HFF-Myc (cell line): ENCODE measurements around the gene KRT79.

Experiments
- DNase-seq: peaks from one replicate; pipeline ENCODE4 v3.0.0-alpha.2; 2011; ENCODE audit warnings: low read depth; ENCODE audit errors: extremely low read depth
- H3K4me3 ChIP-seq: replicated peaks from 2 replicates; pipeline ENCODE4 v1.5.1; 2011; ENCODE audit warnings: low read depth, mild to moderate bottlenecking, control low read depth, low read length
- TF ChIP-seq, protein P1 (sequence below): IDR thresholded peaks from 2 replicates; pipeline ENCODE4 v1.5.1; 2012; ENCODE audit warnings: mild to moderate bottlenecking, low read depth, low read length, control low read depth; ENCODE audit errors: missing control alignments

Gene KRT79

DNA sequence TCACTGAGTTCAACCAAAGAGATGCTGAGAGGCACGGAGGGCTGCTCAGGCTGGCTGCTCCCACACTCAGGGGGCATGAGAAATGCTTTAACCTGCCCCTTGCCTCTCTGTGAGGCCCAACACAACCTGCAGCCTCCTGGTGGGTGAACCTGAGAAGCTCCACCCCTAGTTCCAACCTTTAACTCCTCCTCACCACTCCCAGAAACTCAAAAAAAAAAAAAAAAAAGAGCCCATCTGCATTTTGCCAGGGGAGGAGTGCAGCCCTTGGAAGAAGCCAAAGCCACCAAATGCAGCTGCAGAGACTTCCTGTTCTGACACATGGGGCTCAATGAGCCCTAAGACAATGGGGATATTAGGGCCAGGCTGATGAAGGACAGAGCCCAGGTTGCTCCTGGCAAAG is 29.1 kb downstream of the KRT79 start:
- no peak overlapping the region for H3K4me3 ChIP-seq
- TF ChIP-seq, protein P1, sequence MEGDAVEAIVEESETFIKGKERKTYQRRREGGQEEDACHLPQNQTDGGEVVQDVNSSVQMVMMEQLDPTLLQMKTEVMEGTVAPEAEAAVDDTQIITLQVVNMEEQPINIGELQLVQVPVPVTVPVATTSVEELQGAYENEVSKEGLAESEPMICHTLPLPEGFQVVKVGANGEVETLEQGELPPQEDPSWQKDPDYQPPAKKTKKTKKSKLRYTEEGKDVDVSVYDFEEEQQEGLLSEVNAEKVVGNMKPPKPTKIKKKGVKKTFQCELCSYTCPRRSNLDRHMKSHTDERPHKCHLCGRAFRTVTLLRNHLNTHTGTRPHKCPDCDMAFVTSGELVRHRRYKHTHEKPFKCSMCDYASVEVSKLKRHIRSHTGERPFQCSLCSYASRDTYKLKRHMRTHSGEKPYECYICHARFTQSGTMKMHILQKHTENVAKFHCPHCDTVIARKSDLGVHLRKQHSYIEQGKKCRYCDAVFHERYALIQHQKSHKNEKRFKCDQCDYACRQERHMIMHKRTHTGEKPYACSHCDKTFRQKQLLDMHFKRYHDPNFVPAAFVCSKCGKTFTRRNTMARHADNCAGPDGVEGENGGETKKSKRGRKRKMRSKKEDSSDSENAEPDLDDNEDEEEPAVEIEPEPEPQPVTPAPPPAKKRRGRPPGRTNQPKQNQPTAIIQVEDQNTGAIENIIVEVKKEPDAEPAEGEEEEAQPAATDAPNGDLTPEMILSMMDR = no peak
- DNase-seq = no peak

DNA sequence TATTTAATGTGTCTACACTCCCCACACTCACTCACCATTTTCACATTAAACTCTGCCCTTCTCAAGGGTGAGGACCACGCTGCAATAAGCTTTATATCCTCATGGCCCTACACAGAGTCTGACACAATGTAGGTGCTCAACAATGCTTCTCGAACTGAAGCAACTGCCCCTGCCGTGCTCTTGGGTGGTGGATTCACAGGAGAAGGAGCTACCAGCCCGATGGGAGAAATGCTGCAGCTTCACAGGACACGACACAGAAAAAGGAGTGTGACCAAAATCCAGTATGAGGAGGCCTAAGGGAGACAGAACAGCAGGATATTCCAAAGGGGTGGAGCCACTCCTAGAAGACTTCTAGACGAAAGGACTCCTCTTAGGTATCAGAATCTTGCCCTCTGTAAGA is 31.7 kb downstream of the KRT79 start:
- H3K4me3 ChIP-seq = no peak overlapping the region
- DNase-seq = no peak
- TF ChIP-seq, protein P1 = no peak

DNA sequence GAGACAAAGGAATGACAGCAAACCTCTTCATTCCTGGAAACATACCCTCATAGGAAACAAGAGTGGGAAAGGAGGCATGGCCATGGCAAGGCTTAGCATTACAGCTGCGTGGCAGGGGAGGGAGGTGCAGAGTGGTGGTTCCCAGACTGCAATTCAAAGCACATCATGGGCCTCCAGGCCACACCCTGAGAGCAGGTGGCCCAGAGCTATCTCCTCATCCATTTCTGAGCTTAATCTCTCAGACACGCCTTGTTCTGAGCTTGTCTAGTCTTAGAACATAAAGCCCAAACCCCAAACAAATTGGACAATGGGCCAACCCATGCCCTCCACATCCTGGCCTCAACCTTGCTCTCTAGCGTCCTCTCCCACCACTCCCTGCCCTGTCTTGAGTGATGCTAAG is 32.3 kb downstream of the KRT79 start:
- TF ChIP-seq, protein P1 = no peak
- no peak overlapping the region for H3K4me3 ChIP-seq
- no peak for DNase-seq

DNA sequence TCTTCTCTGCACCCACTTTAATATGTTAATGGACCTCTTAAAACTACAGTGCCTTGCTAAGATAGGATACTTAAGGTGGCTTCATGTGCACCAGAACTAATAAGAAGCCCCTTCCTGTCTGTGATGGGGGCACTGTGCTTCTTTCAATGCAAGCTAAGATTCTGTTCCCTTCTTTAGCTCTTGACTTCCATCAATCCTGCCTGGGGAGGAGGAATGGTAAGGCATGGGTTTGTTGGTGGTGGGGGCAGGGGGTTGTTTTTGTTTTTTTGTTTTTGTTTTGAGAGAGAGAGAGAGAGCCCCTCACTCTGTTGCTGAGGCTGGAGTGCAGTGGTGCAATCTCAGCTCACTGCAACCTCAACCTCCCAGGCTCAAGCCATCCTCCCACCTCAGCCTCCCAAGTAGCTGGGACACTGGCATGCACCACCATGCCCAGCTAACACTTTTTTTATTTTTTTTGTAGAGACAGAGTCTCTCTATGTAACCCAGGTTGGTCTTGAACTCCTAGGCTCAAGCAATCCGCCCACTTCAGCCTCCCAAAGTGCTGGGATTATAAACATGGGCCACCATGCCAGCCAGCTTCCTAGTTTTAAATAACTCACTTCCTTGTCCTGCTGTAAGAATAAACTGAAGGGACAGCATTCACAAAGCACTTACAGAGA is 33.7 kb downstream of the KRT79 start:
- no peak overlapping the region for H3K4me3 ChIP-seq
- TF ChIP-seq, protein P1 = no peak
- no peak for DNase-seq

DNA sequence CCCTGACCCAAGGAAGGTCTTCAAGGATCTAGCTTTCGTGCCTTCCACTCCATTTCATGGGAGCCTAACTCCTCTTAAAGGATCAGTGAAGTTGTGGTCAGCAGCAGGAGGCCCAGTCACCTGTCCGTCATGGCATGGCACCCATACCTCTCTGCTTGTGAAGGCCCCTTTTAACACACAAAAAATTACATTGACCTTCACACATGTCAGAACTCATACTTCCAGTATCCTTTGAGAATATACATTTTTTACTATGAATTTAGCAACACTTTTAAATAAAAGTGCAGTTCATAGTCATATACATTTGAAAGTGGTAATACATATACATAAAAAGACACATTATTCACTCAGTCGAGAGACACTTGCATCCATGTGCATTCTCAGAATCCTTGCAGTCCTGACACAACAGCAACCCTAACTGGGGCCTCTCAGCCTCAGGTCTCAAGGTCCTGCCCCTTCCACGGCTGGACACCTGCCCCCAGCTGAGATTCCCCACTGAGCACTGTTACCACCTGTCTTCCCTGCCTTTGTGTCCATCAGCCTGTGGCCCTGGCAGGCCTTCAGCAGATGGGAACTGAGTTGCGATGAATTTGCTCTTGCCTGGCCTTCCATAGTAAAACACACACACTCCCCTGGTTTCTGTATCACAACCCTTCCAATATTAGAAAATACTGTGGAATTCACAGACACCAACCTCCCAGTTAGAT is 34.5 kb downstream of the KRT79 start:
- H3K4me3 ChIP-seq = no peak overlapping the region
- no peak for DNase-seq
- TF ChIP-seq, protein P1 = no peak

DNA sequence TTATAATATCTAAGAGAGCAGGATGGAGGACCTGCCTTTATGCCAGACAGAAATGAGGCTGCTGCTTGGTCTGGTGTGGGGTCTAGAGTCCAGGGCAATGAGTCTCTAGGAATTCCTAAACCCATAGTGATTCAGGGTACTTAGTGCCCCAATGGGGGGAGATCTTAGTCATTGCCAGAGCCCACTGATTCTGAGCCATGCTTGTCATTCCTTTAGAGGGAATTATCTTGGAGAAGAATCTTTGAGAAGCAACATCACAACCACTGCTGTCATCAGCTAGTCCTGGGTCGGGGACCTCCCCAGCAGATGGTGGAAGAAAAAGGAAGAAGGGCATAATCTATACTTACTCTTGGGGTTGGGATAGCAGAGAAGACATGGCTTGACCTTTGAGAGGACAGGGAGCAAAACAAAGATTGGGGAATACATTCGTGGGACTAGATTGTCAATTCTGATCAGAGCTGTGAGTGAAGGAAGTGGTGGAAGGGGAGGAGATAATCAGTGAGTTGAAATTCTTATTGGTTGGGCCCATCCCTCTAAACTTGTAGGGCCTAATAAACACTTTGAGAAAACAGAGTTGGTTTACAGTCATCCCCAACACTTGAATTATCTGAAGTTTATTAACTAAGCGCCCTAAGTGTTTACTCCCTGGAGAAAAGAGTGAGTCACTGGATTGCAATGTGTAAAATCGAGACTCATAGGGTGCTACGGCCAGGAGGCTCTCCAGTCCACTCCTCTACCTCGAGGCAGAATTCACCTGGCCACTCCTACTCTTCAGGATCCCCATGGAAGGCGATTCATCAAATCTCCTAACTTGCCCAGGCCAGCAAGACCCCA is 35.2 kb downstream of the KRT79 start:
- TF ChIP-seq, protein P1 = no peak
- H3K4me3 ChIP-seq = no peak overlapping the region
- DNase-seq = no peak
